Stimulated activated naive CD8-positive, alpha-beta T cell treated with anti-CD3 and anti-CD28 coated beads, Interleukin-15, amount 100 ng/mL, for 72 hours (primary cell): ENCODE results near the gene HID1.

Experiments
- ATAC-seq: fragments of 150-1000 bp; cut with Tn5 transposase; 2 replicates; pipeline ENCODE4 v1.10.0; 2021; ENCODE audit warnings: mild to moderate bottlenecking, moderate library complexity
- DNase-seq, 2 donors: peaks; one replicate each; pipeline ENCODE4 v3.0.0; 2021 to 2022
- H3K27ac Mint-ChIP-seq, 2 donors: one replicate each; pipeline ENCODE4 v1.8.0; 2022; ENCODE audit warnings: mild to moderate bottlenecking in 2 of 2, mixed read lengths in 2 of 2, moderate library complexity in 2 of 2
- H3K27me3 Mint-ChIP-seq: one replicate; pipeline ENCODE4 v1.8.0; 2022; ENCODE audit warnings: mixed read lengths
- H3K4me1 Mint-ChIP-seq: one replicate; pipeline ENCODE4 v1.8.0; 2022; ENCODE audit warnings: mild to moderate bottlenecking, mixed read lengths
- H3K4me3 Mint-ChIP-seq, 2 donors: one replicate each; pipeline ENCODE4 v1.8.0; 2022; ENCODE audit warnings: mild to moderate bottlenecking in 2 of 2, mixed read lengths in 2 of 2, moderate library complexity in 1 of 2
- H3K9me3 Mint-ChIP-seq, 2 donors: one replicate each; pipeline ENCODE4 v1.8.0; 2022; ENCODE audit warnings: mixed read lengths in 2 of 2

The HID1 gene

DNA sequence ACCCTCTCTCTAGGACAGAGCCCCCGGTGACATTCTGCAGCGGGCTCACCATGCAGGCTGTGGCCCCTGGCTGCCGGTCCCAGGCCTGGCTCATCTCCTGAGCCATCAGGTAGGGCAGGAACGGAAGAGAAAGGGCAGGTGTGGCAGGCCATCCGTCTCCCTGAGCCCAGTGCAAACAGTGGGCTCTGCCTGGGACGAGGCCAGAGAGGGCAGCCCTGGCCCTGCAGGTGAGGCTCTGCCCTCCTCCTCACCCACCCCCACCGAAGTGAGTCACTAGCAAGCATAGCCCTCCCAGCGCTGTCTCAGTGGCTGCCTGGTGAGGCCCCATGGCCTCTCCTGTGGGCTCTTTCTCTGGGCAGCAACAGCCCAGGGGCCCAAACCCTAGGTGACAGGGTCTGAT lies 22.4 kb downstream of the HID1 start:
- DNase-seq (no peak), ATAC-seq (no peak)
- no peaks in the 10 kb centered on the region for H3K9me3 Mint-ChIP-seq
- H3K27me3 Mint-ChIP-seq, result peaks cover 4% of the 10 kb centered on the region
- H3K4me1 Mint-ChIP-seq, result no peaks in the 10 kb centered on the region
- no peak overlapping the region for H3K4me3 Mint-ChIP-seq
- no peak overlapping the region for H3K27ac Mint-ChIP-seq

DNA sequence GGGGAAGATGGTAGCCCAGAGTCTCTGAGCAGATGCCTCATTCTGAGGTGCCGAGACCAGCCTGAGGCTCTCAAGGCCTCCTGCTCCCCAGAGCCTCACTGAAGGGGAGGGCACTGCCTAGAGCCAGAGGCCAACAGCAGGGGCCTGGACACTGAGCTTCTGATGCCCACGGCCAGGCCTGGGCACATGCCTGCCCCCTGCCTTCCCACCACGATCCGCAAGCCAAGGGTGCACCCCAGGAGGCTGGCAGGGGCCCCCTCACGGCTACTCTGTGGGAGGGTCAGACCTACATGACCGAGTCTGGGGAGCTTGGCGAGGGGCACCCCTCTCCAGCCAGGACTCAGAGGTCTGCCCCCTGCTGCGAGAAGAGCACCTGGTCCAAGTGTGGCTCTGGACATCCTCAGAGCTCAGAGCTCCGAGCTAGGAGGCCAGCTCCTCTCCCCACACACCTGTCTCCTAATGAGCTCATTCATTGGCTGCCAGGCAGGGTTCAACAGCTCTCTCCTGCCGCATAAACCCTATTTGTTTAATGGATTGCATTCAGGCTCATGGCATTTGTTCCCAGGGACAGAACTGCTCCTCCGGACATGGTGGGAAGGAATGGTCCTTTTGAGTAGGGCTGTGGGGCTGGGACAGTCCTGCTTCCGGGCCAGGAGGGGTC lies 23.0 kb downstream of the HID1 start:
- peaks cover 7% of the 10 kb centered on the region for H3K27me3 Mint-ChIP-seq
- no peak for DNase-seq
- H3K4me3 Mint-ChIP-seq, result no peak overlapping the region
- no peaks in the 10 kb centered on the region for H3K9me3 Mint-ChIP-seq
- no peaks in the 10 kb centered on the region for H3K4me1 Mint-ChIP-seq
- ATAC-seq, result no peak
- H3K27ac Mint-ChIP-seq, result no peak overlapping the region

DNA sequence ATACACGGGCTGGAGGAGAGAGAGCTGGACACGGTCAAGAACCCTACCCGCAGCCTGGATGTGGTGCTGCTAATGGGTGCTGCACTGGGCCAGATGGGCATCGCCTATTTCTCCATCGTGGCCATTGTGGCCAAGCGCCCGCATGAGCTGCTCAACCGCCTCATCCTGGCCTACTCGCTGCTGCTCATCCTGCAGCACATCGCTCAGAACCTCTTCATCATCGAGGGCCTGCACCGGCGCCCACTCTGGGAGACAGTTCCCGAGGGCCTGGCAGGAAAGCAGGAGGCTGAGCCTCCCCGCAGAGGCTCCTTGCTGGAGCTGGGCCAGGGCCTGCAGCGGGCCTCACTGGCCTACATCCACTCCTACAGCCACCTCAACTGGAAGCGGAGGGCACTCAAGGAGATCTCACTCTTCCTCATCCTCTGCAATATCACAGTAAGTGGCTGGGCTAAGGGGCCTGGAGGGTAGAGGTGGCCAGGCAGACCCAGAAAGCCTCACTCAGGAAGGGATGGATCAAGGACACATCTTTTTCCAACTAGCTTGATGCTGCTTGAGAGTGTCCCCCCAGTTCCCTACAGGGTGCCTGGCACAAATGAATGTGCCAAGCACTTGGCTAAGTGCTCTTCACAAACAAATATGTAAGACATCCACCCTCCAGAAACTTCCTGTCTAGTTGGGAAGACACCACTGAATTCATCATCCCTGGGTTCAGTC lies 25.4 kb downstream of the HID1 start:
- no peaks in the 10 kb centered on the region for H3K9me3 Mint-ChIP-seq
- H3K27me3 Mint-ChIP-seq, result peaks cover 23% of the 10 kb centered on the region
- H3K4me1 Mint-ChIP-seq, result no peaks in the 10 kb centered on the region
- no peak overlapping the region for H3K4me3 Mint-ChIP-seq
- ATAC-seq, result no peak
- no peak for DNase-seq
- peak overlapping the region in 1 of 2 donors; percentile 14 for H3K27ac Mint-ChIP-seq

DNA sequence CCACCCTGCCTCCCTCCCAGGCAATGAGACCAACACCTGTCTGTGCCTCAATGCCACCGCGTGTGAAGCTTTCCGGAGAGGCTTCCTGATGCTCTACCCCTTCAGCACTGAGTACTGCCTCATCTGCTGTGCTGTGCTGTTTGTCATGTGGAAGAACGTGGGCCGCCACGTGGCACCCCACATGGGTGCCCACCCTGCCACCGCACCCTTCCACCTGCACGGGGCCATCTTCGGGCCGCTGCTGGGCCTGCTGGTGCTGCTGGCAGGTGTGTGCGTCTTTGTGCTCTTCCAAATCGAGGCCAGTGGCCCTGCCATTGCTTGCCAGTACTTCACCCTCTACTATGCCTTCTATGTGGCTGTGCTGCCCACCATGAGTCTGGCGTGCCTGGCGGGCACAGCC lies 25.9 kb downstream of the HID1 start:
- H3K27me3 Mint-ChIP-seq, result peaks cover 28% of the 10 kb centered on the region
- no peaks in the 10 kb centered on the region for H3K4me1 Mint-ChIP-seq
- no peak overlapping the region for H3K27ac Mint-ChIP-seq
- ATAC-seq (no peak), DNase-seq (no peak)
- no peak overlapping the region for H3K4me3 Mint-ChIP-seq
- no peaks in the 10 kb centered on the region for H3K9me3 Mint-ChIP-seq

DNA sequence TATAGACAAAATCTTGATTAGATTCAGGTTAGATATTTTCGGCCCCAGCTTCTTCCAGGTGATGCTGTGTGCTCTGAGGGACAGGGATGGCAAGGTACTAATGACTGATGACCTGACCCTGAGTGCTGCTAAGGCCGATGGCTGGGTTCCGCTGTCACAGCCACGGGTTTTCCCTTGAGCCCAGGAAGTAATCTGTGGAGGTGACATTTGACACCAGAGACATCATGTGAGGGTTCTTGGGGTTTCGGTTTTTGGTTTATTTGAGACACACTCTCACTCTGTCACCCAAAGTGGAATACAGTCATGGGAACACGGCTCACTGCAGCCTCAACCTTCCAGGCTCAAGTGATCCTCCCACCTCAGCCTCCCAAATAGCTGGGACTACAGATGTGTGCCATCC lies 27.0 kb downstream of the HID1 start:
- no peak for ATAC-seq
- H3K27me3 Mint-ChIP-seq, result peaks cover 31% of the 10 kb centered on the region
- no peaks in the 10 kb centered on the region for H3K4me1 Mint-ChIP-seq
- no peak for DNase-seq
- no peaks in the 10 kb centered on the region for H3K9me3 Mint-ChIP-seq
- no peak overlapping the region for H3K4me3 Mint-ChIP-seq
- H3K27ac Mint-ChIP-seq, result no peak overlapping the region

DNA sequence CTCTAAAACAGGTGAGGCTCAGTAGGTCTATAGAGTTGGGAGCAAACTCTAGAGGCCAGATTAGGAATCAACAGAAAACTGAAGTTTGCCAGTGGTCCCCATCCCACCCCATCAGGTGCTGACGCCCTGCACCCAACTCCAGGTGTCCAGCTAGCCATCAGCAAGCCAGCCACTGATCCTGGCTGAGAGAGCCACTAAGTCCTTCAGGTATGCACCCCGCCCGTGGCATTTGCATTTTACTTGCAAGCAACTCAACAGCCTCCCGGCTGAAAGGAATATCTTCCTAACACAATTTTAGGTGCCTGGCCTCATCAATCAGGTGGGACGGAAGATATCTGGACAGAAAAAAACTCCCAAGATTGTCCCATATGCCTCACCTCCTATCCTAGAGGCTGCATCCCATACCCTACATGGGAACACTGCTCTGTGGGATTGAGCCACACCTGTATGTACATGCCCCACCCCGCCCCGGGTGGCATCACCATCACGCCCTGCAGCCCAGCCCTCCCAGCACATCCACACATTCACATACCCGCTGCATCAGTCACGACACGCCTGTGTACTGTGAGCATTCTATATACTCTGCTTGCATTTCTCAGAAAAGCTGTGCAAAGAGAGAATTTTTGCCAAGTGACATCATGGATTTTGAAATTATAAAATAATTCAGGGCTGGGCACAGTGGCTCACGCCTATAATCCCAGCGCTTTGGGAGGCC lies 28.6 kb downstream of the HID1 start:
- H3K27me3 Mint-ChIP-seq, result peaks cover 37% of the 10 kb centered on the region
- H3K4me3 Mint-ChIP-seq, result no peak overlapping the region
- no peaks in the 10 kb centered on the region for H3K9me3 Mint-ChIP-seq
- ATAC-seq (no peak), DNase-seq (no peak)
- no peaks in the 10 kb centered on the region for H3K4me1 Mint-ChIP-seq
- no peak overlapping the region for H3K27ac Mint-ChIP-seq

DNA sequence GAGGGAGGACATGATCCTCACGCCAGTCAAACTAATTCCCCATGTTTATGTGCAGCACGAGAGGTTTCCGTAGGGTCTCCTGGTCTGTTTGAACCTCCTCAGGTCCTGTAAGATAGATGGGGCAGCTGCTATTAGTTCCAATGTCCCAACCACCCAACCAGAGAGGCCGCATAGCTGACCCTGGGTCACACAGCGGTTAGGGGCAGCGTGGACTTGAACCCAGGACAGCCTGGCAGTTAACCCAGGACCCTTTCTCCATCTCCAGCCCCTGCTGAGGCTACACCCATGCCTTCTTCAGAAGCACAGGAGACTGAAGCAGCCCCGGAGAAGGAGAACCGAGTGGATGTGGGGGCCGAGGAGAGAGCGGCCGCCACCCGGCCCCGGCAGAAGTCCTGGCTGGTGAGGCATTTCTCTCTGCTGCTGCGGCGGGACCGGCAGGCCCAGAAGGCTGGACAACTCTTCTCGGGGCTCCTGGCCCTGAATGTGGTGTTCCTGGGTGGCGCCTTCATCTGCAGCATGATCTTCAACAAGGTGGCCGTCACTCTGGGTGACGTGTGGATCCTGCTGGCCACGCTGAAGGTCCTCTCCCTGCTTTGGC lies 31.3 kb downstream of the HID1 start:
- DNase-seq, result no peak
- ATAC-seq, result no peak
- Mint-ChIP-seq H3K27ac (no peak overlapping the region), H3K27me3 (peaks cover 64% of the 10 kb centered on the region), H3K4me3 (no peak overlapping the region), H3K9me3 (no peaks in the 10 kb centered on the region), H3K4me1 (no peaks in the 10 kb centered on the region)

DNA sequence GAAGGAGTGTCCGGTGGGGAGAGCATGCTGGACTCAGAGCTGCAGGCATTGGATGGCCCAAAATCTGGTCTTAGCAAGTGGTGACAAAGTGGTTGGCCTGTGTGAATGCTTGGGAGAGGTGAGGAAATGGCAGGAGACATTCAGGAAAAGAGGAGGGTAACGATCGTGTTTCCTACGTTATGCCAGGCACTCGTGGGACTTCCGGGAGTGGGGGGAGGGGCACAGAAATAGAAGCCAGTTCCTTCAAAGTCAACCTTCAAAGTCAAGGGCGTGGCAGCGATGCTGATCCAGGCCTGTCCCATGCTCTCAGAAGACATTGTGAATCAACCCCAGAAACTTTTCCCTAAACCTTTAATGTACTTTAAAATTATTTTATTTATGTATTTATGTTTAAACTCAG lies 33.0 kb downstream of the HID1 start:
- Mint-ChIP-seq H3K27ac (no peak overlapping the region), H3K27me3 (peaks cover 72% of the 10 kb centered on the region), H3K4me1 (no peaks in the 10 kb centered on the region), H3K4me3 (no peak overlapping the region), H3K9me3 (no peaks in the 10 kb centered on the region)
- ATAC-seq (no peak), DNase-seq (no peak)

DNA sequence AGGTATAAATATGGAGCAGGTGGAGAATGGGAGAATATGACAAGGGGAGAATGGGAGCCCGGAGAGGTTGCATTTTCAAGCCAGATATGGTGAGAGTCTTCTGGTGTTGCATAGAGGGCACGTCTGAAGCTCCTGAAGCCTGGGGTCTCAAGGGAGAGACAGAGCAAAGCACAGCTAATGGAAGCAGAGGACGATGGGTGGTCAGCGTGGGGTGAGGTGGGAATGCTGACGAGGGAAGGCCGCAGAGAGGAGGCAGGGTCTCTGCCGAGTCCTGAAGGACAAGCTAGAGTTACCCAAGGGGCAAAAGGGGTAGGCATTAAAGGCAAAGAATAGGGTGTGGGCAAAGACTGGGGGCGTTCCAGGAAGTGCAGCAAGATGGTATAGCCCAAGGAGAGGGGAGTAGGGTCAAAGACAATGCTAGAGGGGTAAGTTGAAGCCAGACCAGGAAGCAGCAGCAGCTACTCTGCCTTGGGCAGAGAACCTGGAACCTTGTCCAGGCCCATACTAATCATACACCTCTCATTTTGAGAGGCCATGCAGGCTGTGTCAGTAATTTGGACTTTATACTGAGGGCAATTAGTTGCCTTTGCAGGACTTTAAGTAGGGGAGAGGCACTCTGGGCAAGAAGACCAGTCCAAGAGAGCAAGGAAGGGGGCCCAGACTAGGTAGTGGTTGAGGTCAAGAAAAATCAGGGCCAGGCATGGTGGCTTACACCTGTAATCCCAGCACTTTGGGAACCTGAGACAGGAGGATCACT lies 34.2 kb downstream of the HID1 start:
- no peaks in the 10 kb centered on the region for H3K4me1 Mint-ChIP-seq
- H3K27ac Mint-ChIP-seq, result no peak overlapping the region
- H3K27me3 Mint-ChIP-seq, result peaks cover 72% of the 10 kb centered on the region
- ATAC-seq (no peak), DNase-seq (no peak)
- H3K9me3 Mint-ChIP-seq, result no peaks in the 10 kb centered on the region
- H3K4me3 Mint-ChIP-seq, result no peak overlapping the region

DNA sequence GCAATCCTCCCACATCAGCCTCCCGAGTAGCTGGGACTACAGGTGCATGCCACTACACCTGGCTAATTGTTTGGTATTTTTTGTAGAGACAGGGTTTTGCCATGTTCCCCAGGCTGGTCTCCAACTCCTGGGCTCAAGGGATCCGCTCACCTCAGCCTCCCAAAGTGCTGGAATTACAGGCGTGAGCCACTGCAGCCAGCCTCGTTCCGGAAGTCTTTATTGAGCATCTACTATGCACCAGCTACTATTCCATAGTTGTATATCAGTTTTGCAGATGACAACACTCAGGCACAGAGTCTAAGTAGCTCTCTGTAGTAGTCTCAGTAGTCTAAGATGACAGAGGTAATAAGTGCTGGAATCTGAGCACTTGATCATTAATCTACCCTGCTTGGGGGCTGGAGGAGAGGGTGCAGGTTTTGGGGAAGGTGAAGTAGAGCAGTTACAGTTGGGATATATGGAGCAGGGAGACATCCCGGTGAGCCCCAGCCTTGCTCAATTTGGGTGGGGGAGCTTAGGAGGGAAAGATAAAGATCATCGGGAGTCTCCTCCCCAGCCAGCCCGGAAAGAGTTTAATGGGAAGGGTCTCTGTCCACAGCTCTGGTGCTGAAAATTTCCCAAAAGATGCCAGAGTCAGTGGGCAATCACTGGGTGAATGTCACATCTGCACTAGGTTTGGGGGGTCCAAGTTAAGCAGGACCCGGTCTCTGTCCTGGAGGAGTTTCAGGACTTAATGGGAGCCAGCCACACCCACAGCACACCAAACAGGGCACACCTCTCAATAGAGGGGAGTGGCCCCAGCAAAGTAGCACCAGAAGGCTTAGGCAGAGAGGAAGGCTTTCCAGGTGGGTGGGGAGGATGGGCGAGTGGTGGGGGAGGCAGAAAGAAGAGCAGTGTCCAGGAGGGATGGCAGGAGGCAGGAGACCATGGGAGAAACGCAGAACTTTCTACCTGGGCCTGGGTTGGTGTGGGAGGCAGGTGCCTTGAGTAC lies 35.2 kb downstream of the HID1 start:
- ATAC-seq (no peak), DNase-seq (no peak)
- Mint-ChIP-seq H3K27me3 (peaks cover 77% of the 10 kb centered on the region), H3K4me3 (no peak overlapping the region), H3K27ac (peak overlapping the region in 1 of 2 donors; percentile 37), H3K9me3 (no peaks in the 10 kb centered on the region), H3K4me1 (no peaks in the 10 kb centered on the region)

DNA sequence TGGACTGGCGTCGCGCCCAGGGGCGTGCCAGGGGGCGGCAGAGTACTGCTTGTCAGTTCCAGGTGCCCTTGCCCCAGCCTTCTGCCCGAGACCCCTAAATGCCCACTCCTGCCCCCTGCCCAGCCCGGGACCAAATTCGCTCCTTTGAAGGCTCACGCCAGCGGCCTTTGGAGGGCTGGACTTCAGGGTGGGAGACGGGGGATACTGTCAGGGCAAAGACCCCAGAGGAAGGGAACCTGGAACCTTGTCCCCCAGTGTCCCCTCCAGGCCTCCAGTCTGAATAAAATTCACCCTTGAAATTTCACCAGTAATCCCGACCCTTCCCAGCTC lies 36.1 kb downstream of the HID1 start:
- Mint-ChIP-seq H3K27me3 (peaks cover 77% of the 10 kb centered on the region), H3K4me1 (peaks cover 1% of the 10 kb centered on the region), H3K9me3 (no peaks in the 10 kb centered on the region), H3K4me3 (no peak overlapping the region), H3K27ac (no peak overlapping the region)
- no peak for ATAC-seq
- no peak for DNase-seq

DNA sequence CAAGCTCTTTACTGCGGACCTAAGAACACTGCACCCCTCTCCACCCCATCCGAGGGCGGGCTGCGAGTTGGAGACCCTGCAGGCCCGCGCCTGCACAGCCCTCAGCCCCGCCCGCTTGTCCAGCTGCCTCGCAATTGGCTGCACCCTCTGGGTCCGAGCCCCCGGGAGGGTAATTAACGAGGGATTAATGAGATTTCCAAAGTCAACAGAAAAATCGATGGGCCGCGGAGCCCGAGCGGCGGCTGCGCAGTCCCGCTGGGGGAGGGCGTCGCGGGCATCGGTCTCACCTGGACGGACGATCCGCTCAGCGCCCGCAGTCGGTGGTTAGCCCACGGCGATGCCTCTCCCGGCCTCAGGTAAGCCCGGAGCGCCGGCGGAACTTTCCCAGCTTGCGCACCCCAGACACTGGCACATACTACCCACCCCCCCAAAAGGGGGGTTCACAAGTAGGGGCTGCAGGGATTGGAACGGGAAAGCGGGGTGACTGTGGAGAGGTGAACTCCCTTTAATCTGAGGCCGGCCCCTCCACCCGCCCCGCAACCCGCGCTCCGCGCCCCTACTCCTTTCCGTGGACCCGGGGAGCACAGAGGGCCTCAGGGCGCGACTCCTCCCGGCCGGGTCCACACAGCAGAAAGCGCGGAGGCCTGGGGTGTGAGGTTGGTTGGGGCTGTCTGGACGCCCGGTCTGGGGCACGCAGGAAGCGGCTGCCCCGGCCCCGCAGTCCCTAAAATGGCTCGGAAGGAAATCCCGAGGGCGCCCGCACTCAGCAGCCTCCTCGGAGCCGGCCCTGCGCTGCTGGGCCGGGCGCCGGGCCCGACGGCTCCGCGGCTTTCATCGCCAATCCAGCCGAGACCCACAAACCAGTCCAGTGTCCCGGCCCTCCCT lies 36.7 kb downstream of the HID1 start, which contains the start of gene OTOP3:
Gene OTOP3 (plus strand): TSS at position 314 of the 885 bp plus-strand sequence. CDS start 24 bp downstream, at position 338.
- H3K4me3 Mint-ChIP-seq, result no peak within 1 kb of the TSS
- H3K27ac Mint-ChIP-seq, result no peak within 1 kb of the TSS
- H3K27me3 Mint-ChIP-seq, result peaks cover 82% of the 10 kb centered on the region
- ATAC-seq, result no peak
- H3K9me3 Mint-ChIP-seq, result no peaks in the 10 kb centered on the region
- DNase-seq, result no peak
- H3K4me1 Mint-ChIP-seq, result peaks cover 6% of the 10 kb centered on the region

DNA sequence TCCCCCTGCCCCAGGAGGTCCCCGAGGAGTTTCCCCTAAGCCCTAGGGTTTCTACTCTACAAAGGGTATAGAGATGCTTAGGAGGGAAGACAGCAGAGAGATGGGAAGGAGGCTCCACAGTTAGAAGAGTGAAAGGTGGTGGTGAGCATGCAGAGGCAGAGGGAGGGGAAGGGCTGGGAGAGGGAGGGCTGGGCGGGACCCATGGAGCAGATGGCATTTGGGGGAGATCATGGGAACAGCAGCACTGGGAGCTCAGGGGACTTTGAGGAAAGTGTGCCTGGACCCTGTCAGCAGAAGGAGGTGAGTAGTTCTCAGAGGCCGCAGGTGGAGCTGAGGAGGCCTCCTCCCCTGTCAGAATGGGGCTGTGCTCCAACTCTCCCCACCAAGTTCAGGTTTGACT lies 37.5 kb downstream of the HID1 start:
- DNase-seq, result no peak
- peaks cover 6% of the 10 kb centered on the region for H3K4me1 Mint-ChIP-seq
- H3K9me3 Mint-ChIP-seq, result no peaks in the 10 kb centered on the region
- no peak for ATAC-seq
- no peak overlapping the region for H3K4me3 Mint-ChIP-seq
- H3K27ac Mint-ChIP-seq, result no peak overlapping the region
- peaks cover 90% of the 10 kb centered on the region for H3K27me3 Mint-ChIP-seq
